ENCODE results near the gene CASP8AP2.

DNA sequence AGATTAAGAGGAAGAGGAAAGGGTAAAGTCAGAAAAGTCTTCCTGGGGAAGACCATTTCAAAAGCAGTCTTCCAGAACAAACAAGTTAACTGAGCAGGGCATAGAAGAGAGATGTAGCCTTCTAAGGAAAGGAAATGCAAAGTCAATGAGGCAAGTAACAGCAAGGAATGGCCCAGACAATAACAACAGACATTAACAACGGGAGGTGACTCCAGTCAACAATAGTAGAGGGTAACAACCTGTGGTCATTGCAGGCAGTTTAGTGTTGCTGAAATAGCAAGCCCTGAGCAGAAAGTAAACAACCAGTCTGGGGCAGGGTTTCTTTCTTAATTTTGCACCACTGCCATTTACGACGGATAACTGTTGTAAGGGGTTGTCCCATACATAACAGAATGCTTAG lies 12.2 kb upstream of the CASP8AP2 start:
- TF ChIP-seq, protein P1, sequence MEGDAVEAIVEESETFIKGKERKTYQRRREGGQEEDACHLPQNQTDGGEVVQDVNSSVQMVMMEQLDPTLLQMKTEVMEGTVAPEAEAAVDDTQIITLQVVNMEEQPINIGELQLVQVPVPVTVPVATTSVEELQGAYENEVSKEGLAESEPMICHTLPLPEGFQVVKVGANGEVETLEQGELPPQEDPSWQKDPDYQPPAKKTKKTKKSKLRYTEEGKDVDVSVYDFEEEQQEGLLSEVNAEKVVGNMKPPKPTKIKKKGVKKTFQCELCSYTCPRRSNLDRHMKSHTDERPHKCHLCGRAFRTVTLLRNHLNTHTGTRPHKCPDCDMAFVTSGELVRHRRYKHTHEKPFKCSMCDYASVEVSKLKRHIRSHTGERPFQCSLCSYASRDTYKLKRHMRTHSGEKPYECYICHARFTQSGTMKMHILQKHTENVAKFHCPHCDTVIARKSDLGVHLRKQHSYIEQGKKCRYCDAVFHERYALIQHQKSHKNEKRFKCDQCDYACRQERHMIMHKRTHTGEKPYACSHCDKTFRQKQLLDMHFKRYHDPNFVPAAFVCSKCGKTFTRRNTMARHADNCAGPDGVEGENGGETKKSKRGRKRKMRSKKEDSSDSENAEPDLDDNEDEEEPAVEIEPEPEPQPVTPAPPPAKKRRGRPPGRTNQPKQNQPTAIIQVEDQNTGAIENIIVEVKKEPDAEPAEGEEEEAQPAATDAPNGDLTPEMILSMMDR (IDR thresholded peaks at IDR 0.05; ENCODE audit: insufficient read depth, low read depth, low read length) = no peak
- no peak for TF ChIP-seq EZH2 (IDR thresholded peaks at IDR 0.05; ENCODE audit: insufficient read depth, low read length)
